CD4-positive, alpha-beta T cell treated with Interleukin-2 at 100 ng/mL for 4 hours (primary cell): ENCODE data around the gene TBC1D17.

Experiments
- DNase-seq: peaks from one replicate; pipeline ENCODE4 v3.0.0-alpha.2; 2020; ENCODE audit warnings: low spot score

Gene TBC1D17

GRCh38 chr19:49877020-49877878 lies at the start of gene TBC1D17, which contains the start of gene AKT1S1:
Gene TBC1D17, plus strand, starts transcription at chr19:49877702. Its CDS starts 22 bp downstream, at chr19:49877724.
Gene AKT1S1, minus strand, starts transcription at chr19:49877355. Its CDS starts 4,060 bp downstream, at chr19:49873295.
- DNase-seq, result peak; percentile 100

DNA sequence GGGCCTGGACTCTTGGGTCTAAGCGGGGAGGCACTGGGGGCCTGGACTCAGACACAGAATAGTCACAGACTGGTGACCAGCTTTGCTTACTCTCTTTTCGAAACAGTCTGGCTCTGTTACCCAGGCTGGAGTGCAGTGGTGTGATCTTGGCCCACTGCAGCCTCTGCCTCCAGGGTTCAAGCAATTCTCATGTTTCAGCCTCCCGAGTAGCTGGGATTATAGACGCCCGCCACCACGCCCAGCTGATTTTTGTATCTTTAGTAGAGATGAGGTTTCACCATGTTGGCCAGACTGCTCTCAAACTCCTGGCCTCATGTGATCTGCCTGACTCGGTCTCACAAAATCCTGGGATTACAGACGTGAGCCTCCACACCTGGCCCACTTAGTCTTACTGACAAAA lies 48.3 kb upstream of the TBC1D17 start:
- no peak for DNase-seq

DNA sequence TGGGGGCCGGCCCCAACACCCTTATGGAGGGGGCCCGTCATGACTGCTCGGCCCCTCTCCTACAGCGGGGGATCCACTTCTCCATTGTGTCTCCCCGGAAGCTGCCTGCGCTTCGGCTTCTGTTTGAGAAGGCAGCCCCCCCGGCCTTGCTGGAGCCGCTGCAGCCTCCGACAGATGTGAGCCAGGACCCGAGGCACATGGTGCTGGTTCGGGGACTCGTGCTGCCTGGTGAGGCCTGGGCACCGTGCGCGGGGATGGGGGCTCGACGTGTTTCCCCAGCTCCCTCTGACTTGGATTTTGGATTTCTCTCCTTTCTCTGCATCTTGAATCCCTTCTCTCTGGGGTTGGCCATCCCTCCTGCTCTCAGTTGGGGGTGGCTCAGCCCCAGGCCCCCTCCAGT lies 47.8 kb upstream of the TBC1D17 start:
- no peak for DNase-seq

GRCh38 chr19:49830766-49831165 lies 46.7 kb upstream of the TBC1D17 start:
- no peak for DNase-seq

DNA sequence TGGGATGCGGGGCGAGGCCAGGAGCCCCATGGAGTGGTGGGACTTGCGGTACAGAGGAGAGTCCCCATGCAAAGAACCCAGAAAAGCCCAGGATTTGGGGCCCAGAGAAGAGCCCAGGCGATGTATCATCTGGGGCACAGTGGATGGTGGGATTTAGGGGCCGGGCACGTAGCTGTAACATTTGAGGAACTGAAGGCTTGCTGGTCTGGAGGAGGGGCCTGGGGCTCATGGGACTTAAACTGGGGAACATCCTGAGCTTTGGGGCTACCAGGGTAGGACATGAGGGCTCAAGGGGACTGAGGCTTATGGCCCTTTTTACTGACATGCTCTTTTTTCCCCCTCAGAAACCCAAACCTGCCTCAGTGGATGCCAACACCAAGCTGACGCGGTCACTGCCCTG lies 45.9 kb upstream of the TBC1D17 start:
- DNase-seq, result no peak

- DNase-seq, result no peak
These were observed 44.9 kb upstream of the TBC1D17 start for GRCh38 chr19:49832556-49832955.

DNA sequence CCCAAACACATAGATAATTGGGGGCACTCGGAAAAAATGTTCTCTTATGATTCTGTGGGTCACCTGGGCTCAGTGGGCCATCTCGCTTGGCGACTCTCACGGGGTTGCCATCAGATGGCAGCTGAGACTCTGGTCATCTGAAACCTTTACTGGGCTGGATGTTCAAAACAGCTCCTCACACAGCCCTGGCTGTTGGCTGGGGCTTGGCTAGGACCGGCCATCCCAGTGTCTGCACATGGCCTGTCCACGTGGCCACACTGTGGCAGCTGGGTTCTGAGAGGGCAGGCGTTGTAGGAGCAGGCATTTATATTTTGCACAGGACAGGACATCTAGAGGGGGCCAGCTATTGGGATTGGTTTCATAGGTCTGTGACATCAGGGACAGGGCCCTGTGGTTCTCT lies 43.9 kb upstream of the TBC1D17 start:
- DNase-seq, result no peak

DNA sequence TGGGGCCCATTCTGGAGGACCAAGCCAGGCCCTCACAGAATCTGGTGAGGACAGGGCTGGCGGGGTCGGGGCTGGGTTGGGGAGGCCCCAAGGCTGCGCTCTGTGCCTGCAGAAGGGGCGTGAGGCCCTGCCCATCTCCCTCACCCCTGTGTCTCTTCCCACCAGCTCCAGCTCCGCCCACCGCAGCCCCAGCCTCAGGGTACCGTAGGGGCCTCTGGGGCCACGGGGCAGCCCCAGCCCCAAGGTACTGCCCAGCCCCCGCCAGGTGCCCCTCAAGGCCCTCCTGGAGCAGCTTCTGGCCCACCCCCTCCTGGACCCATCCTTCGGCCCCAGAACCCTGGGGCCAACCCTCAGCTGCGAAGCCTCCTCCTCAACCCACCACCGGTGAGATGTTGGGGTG lies 41.9 kb upstream of the TBC1D17 start:
- DNase-seq, result no peak

GRCh38 chr19:49836176-49837008 lies 41.1 kb upstream of the TBC1D17 start:
- DNase-seq, result no peak

GRCh38 chr19:49837009-49837310 lies 40.5 kb upstream of the TBC1D17 start:
- no peak for DNase-seq

DNA sequence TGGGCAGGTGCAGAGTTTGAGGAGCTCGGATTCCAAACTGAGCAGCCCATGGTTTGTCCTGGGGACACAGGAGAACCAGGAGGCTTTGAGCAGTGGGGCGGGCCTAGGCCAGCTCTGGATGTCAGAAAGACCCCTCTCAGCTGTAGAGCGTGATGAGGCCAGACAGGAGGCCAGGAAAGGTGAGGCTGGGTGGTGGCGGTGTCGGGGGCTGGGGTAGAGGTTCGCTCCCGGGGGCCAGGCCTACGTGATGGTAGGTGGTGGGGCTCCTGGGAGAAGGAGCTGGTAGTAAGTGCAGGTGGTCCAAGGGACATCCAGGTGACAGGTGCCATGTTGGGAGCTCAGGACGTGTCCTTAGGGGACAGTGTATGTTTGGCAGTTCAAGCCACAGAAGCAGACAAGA lies 40.1 kb upstream of the TBC1D17 start:
- no peak for DNase-seq

DNA sequence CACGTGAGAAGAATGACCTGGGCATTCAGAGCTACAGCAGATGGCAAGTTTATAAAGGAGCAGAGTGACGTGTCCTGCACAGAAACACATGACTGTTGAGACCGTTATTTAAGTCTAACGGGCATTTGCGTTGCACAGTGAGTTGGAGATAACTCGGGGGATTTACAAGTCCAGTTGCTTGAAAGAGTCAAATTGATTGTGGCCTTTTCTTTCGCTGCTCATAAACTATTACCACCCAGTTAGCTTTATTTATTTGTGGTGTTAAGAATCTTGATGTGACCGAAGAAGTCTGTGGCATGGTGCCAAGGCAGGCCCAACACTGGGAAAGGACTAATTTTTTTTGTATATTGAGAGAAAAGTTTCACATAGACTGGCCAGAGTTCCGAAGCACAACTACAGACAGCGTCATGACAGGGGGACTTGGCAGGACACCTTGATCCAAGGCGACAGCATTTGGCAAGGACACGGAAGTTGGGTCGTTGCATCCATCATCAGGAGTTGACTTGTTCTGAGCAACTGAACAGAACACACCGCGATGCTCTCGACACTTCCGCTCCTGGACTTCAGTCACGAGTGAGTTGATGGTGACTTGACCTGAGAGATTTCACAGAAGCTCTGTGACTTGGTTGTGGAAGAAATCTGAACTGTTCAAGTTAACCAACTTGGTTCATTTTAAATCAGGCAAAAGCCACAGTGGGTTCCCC lies 38.5 kb upstream of the TBC1D17 start:
- DNase-seq, result no peak

DNA sequence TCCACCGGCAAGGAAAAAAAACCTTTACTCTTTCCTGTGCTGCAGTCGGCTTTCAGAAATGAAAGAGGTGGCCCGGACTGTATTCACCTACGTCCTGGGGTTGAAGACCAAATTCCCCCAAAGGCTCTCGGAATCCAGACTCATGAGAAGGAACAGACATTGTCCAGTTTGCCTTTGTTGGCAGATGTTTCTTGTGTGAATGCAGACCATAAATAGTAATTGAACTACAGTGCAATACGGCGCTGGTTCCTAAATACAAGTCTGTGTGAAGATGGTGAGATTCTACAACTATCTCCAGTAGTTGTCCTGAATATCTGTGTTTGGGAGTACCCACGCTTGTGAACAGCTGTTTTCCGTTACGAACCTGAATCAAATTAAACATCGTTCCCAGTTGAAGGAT lies 37.8 kb upstream of the TBC1D17 start:
- DNase-seq, result no peak

DNA sequence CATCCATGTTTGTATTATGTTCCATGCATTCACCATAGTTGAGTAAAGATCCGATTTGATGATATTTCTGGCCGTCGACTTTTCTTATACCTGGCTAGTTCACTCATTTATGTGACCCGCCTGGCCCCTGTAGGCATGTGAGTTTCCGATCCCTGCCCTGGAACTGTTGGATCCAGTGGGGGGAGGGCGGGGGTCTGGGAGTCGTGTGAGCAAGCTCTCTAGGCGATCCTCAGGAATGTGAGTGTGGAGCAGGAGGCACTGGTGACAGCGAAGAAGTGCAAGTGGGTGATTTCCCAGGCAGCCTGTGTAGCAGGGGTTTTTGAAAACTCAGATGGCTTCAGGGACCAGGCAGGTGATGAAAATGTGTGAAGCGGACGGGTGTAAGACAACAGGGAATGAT lies 37.2 kb upstream of the TBC1D17 start:
- DNase-seq, result no peak

DNA sequence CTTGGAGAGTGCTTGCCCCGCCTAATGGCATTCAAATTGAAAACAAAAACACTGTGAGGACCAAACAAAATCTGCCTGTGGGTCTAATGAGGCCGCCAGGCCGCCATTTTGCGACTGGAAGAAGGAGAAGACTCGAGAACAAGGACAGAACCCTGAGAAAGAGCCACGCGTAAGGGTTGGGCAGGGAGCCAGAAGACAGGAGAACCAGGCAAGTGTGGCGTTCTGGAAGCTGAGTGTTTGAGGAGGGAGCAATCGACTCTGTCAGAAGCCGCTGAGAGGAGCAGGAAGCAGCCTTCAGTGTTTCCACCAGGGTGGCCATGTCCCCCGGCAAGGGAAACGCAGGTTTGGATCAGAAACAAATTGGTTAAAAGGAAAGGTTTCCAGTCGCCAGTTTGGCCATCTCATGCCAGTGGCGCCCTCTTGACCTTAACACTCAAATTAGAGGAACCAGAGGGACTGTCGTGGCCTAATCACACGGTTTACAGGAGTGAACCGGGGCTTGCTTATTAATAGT lies 36.7 kb upstream of the TBC1D17 start:
- DNase-seq, result no peak

- DNase-seq, result no peak
These were observed 34.2 kb upstream of the TBC1D17 start for GRCh38 chr19:49843265-49843664.

DNA sequence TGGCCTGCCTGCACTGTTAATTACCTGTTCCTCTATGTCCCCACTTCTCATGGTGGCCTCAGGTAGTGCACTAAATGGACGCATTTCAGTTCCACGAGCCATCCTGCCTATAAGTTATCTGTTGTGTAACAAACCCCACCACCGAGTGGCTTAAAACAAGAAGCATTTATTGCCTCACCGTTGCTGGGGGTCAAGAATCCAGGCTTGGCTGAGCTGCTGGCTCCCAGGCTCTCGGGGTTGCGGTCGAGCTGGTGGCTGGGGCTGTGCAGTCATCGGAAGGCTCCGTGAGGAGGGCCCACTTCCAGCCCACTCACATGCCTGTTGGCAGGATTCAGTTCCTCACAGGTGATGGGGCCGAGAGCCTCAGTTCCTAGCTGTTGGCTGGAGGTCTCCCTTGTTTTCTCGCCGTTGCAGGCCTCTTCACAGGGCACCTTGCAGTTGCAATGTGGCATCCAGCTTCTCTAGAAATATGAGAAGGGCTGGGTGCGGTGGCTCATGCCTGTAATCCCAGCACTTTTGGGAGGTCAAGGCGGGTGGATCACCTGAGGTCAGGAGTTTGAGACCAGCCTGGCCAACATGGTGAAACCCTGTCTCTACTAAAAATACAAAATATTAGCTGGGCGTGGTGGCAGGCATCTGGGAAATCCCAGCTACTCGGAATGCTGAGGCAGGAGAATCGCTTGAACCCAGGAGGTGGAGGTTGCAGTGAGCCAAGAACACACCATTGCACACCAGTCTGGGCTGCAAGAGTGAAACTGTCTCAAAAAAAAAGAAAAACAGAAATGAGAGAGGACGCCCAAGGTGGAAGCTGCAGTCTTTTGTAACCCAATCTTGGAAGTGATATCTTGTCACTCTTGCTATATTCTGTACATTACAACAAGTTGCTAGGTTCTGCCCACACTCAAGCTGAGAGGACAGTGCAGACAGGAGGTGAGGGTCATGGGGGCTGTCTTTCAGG lies 33.1 kb upstream of the TBC1D17 start:
- DNase-seq, result no peak

DNA sequence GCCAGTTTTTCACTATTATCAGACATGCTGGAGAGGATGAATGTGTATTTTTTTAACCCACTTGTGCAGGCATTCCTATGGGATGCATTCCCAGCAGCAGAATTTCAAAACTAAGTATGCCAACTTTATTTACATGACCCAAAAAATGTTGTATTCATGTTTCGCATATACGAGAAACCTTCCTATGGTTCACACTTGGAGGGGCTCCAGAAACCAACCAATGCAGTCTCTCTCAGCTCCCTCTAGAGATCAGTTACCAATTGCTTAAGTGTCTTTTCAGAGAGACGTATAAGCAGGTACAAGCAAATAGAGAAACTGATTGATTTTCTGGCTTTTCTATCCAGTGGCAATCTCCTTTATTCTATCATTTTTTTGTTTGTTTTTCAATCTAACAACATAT lies 32.1 kb upstream of the TBC1D17 start:
- no peak for DNase-seq

- no peak for DNase-seq
These were observed 31.1 kb upstream of the TBC1D17 start for GRCh38 chr19:49846408-49846807.

DNA sequence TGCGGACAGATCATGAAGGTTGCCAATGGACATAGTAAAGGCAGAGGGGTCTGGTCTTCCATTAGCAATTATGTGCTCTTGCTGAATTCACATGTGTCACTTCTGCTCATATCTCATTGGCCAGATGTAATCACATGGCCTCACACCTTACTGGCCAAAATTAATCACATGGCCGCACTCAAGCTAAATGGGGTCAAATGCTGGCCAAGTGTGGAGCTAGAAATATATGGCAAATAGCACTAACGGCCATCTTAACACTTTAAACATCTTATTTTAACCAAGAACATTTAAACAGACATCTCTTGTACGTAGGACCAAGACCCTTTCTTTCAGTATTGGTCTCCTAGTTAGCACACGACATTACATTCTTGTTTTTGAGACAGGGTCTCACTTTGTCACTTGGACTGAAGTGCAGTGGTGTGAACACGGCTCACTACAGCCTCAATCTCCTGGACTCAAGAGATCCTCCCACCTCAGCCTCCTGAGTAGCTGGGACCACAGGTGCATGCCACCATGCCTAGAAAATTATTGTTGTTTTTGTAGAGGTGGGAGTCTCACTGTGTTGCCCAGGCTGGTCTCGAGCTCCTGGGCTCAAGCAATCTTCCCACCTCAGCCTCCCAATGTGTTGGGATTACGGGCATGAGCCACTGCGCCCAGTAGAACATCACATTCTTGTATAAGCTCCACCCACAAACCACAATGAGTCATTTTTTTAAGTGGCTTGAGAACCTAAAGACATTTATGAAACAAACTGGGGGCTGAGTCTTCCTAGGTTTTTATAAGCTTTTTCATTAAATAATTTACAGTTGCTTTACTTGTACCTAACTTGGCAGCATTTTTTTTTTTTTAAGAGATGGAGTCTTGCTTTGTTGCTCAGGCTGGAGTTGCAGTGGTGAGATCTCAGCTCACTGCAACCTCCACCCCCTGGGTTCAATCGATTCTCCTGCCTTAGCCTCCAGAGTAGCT lies 29.5 kb upstream of the TBC1D17 start:
- DNase-seq, result peak; percentile 65
